Type B pancreatic cell (in vitro differentiated cells): ENCODE measurements around the gene COL4A1. TPM values are rescaled to one million over a fixed set of nuclear protein-coding genes. Genes with fewer than 3 reads are reported as not detected.

Experiments
- DNase-seq: peaks from one replicate; pipeline ENCODE4 v3.0.0; 2021; ENCODE audit warnings: mixed read lengths; ENCODE audit not compliant: unreplicated experiment; ENCODE audit errors: extremely low spot score
- H3K27ac Mint-ChIP-seq: 2 replicates; pipeline ENCODE4 v1.8.0; 2021; ENCODE audit warnings: mild to moderate bottlenecking, mixed read lengths
- H3K27me3 Mint-ChIP-seq: 2 replicates; pipeline ENCODE4 v1.8.0; 2021; ENCODE audit warnings: mixed read lengths
- H3K36me3 Mint-ChIP-seq: 2 replicates; pipeline ENCODE4 v1.8.0; 2021; ENCODE audit warnings: mixed read lengths
- H3K4me1 Mint-ChIP-seq: one replicate; pipeline ENCODE4 v1.8.0; 2021; ENCODE audit warnings: mixed read lengths; ENCODE audit not compliant: unreplicated experiment
- H3K4me3 Mint-ChIP-seq: 2 replicates; pipeline ENCODE4 v1.8.0; 2021; ENCODE audit warnings: mild to moderate bottlenecking, mixed read lengths
- H3K9me3 Mint-ChIP-seq: 2 replicates; pipeline ENCODE4 v1.8.0; 2021; ENCODE audit warnings: mixed read lengths
- total RNA-seq: library from RNA; stranded (reverse); gene quantifications from 2 replicates; pipeline ENCODE4 v1.2.1, GENCODE V29; 2021; ENCODE audit warnings: low replicate concordance
- TF ChIP-seq, protein P1 (sequence below): fragments of 200-600 bp; sonication (generic); conservative IDR thresholded peaks from 2 replicates; pipeline ENCODE4 v1.5.0; 2021; ENCODE audit warnings: antibody characterized with exemption, mild to moderate bottlenecking

COL4A1 gene
- total RNA-seq, 1 donor from 2014 or later, result 83.6 TPM

DNA sequence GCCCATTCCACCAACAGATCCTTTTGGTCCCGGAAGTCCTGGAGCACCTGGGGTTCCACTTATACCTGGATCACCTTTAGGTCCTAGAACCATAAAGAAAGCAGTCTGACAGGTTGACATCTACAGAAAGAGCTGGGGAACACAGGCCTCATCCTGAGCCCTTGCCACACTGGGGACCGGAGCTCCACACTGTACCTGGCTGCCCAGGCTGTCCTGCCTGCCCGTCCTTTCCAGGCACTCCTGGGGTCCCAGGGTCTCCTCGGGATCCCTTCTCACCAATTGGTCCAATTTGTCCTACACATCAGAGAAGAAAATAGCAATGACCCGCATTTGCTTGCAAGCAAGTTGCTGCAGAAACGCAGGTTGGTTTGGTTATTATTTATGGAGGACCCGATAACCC is 130.5 kb downstream of the COL4A1 start:
- H3K4me3 Mint-ChIP-seq, result no peak overlapping the region
- no peak for DNase-seq
- H3K4me1 Mint-ChIP-seq, result peaks cover 5% of the 10 kb centered on the region
- peaks cover 8% of the 10 kb centered on the region for H3K9me3 Mint-ChIP-seq
- TF ChIP-seq, protein P1, sequence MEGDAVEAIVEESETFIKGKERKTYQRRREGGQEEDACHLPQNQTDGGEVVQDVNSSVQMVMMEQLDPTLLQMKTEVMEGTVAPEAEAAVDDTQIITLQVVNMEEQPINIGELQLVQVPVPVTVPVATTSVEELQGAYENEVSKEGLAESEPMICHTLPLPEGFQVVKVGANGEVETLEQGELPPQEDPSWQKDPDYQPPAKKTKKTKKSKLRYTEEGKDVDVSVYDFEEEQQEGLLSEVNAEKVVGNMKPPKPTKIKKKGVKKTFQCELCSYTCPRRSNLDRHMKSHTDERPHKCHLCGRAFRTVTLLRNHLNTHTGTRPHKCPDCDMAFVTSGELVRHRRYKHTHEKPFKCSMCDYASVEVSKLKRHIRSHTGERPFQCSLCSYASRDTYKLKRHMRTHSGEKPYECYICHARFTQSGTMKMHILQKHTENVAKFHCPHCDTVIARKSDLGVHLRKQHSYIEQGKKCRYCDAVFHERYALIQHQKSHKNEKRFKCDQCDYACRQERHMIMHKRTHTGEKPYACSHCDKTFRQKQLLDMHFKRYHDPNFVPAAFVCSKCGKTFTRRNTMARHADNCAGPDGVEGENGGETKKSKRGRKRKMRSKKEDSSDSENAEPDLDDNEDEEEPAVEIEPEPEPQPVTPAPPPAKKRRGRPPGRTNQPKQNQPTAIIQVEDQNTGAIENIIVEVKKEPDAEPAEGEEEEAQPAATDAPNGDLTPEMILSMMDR, result no peak
- H3K36me3 Mint-ChIP-seq, result peaks cover 30% of the 10 kb centered on the region
- H3K27ac Mint-ChIP-seq, result no peak overlapping the region
- no peaks in the 10 kb centered on the region for H3K27me3 Mint-ChIP-seq

DNA sequence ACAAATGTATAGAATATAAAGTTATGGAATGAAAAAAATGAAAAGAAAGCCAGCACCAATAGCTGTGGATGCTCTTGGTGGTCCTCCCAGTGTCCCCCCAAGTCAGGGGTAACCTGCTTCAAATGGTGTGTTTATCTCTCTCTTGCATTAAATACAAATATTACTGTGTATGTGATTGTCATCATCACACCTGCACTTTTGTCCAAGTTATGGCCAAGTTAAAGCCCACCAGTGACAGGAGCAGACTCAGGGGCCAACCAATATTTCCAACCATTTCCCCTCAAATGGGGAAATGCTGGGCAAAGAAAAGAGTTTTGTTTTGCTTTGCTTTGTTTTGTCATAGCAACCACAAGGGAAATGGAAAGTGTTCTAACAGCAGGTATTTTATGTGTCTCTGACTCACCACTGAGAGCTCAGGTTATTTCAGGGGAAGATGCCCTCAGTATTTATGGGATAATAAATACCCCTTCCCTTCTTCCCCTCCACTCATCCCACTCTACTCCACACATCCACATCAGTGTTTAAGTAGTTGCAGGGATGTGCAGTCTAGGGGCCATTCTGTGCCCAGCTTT is 133.6 kb downstream of the COL4A1 start:
- TF ChIP-seq, protein P1, result no peak
- no peak overlapping the region for H3K4me3 Mint-ChIP-seq
- no peaks in the 10 kb centered on the region for H3K4me1 Mint-ChIP-seq
- peaks cover 29% of the 10 kb centered on the region for H3K36me3 Mint-ChIP-seq
- H3K27me3 Mint-ChIP-seq, result no peaks in the 10 kb centered on the region
- DNase-seq, result no peak
- peaks cover 8% of the 10 kb centered on the region for H3K9me3 Mint-ChIP-seq
- H3K27ac Mint-ChIP-seq, result no peak overlapping the region

DNA sequence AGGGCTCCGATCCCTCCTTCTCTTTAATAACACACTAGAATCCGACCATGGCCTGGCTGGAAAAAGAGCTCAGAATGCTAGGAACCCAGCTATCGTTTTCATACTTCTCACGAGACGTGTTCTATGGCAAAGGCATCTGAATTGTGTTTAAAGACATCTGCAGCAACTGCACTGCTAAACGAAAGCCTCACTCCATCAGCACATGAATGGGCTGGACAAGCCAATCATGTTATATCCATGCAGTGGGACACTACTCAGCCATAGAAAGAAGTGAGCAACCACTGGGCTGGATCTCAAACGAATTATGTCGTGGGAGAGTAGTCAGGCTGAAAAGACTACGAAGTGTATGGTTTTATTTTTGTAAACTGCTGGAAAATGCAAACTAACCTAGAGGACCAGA is 136.1 kb downstream of the COL4A1 start:
- Mint-ChIP-seq H3K36me3 (peaks cover 24% of the 10 kb centered on the region), H3K27ac (no peak overlapping the region), H3K27me3 (no peaks in the 10 kb centered on the region), H3K9me3 (peaks cover 8% of the 10 kb centered on the region), H3K4me3 (no peak overlapping the region), H3K4me1 (no peaks in the 10 kb centered on the region)
- TF ChIP-seq, protein P1, result no peak
- DNase-seq, result no peak

DNA sequence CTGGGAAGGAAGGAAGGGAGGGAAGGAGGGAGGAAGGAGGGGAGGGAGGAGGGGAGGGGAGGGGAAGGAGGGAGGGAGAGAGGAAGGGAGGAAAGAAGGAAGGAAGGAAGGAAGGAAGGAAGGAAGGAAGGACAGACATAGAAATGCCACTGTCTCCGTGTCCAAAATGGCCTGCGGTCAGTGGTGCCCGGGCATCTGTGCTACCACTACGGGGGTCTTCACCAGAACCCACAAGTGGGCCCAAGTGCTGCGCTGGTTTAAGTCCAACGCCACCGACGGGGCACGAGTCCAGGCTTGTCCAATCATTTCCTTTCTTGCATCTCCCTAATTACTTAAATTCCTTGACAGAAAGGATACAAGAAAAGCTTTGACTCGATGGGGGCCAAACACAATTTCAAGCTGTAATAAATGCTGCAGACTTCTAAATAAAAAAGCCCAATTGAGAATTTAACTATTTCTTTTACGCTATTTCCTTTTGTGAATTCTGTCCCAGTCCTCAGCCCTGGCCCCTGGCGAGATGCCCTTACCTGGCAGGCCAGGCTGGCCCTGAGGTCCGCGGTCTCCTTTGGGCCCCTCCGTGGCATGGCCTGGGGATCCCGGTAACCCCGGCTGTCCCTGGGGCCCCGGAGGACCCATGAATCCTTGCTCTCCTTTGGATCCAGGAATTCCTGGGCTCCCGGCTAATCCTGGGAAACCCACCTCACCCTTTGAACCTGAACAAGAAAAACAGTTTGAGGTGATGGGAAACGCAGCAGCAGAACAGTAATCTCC is 136.8 kb downstream of the COL4A1 start:
- H3K4me3 Mint-ChIP-seq, result no peak overlapping the region
- peaks cover 4% of the 10 kb centered on the region for H3K4me1 Mint-ChIP-seq
- peaks cover 21% of the 10 kb centered on the region for H3K36me3 Mint-ChIP-seq
- no peak for DNase-seq
- H3K9me3 Mint-ChIP-seq, result peaks cover 8% of the 10 kb centered on the region
- TF ChIP-seq, protein P1, result no peak
- H3K27ac Mint-ChIP-seq, result no peak overlapping the region
- no peaks in the 10 kb centered on the region for H3K27me3 Mint-ChIP-seq

DNA sequence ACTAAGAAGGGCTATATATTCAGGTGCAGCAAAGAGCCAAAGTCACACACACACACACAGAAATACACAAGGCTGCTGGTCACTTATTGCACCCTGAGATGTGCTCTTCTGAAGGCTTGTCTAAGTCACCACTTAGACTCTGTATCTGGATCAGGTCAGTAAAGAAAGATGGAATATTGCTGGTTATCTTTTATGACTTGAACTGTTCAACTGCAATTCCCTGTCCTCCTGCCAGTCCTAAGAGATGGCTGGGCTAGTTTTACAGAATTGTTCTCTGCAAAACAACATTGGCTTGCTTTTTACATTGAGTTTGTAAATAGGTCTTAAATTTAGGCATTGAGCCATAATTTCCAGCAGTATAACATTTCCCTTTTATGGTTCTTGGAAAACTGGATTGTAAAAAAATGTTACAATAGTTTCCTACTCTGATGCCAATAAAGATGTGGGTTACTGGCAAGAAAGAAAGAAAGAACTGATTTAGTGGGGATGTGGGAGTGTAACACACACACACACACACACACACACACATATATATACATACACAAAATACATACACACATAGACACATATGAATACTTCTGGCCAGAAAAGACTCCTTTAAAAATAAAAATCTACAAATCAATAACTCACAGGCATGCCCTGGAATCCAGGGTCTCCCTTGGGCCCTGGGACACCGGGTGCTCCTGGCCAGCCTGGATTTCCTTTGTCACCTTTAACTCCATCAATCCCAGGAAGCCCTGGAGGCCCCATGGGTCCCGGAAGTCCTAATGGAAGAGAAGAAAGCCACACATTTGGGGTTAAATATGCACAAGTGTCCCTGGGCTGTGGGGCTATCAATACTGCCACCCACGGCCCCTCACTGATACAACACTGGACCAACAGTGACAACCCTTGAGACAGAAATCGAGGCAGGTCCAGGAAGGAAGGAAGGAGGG is 137.7 kb downstream of the COL4A1 start:
- Mint-ChIP-seq H3K9me3 (peaks cover 8% of the 10 kb centered on the region), H3K27ac (no peak overlapping the region), H3K27me3 (no peaks in the 10 kb centered on the region), H3K4me3 (no peak overlapping the region), H3K4me1 (peaks cover 4% of the 10 kb centered on the region), H3K36me3 (peaks cover 12% of the 10 kb centered on the region)
- no peak for DNase-seq
- TF ChIP-seq, protein P1, result no peak
